Measurements from ENCODE around the gene HOXB3. TPM values are rescaled to one million over a fixed set of nuclear protein-coding genes. Genes with fewer than 3 reads are reported as not detected.
A peak's percentile ranks its signal among the peaks of the same experiment; 100 is the strongest.

Gene HOXB3
- polyA plus RNA-seq, 1 donor = 30.8 TPM

GRCh38 chr17:48617471-48618255, 27.6 kb upstream of the HOXB3 start:
- H3K36me3 ChIP-seq (ENCODE audit: control insufficient read depth, insufficient read depth, low read length) = no peaks in the 10 kb centered on the region
- H3K4me1 ChIP-seq (ENCODE audit: control insufficient read depth, insufficient read depth, low read length) = peaks cover 40% of the 10 kb centered on the region
- H3K27me3 ChIP-seq (ENCODE audit: control insufficient read depth, insufficient read depth, low read length) = peaks cover 98% of the 10 kb centered on the region
- no peak for DNase-seq
- H3K9me3 ChIP-seq (ENCODE audit: control insufficient read depth, low read depth, low read length) = peaks cover 26% of the 10 kb centered on the region
- no CpG with 5 or more reads among the region's 43 CpGs for WGBS (ENCODE audit: insufficient coverage, low lambda C conversion rate)
- no peak overlapping the region for H3K4me3 ChIP-seq (ENCODE audit: low read length)
- H3K27ac ChIP-seq (ENCODE audit: low read length) = no peak overlapping the region

- Histone ChIP-seq H3K36me3 (ENCODE audit: control insufficient read depth, insufficient read depth, low read length) (no peaks in the 10 kb centered on the region), H3K4me3 (ENCODE audit: low read length) (no peak overlapping the region), H3K27ac (ENCODE audit: low read length) (no peak overlapping the region), H3K27me3 (ENCODE audit: control insufficient read depth, insufficient read depth, low read length) (peaks cover 98% of the 10 kb centered on the region), H3K4me1 (ENCODE audit: control insufficient read depth, insufficient read depth, low read length) (peaks cover 41% of the 10 kb centered on the region), H3K9me3 (ENCODE audit: control insufficient read depth, low read depth, low read length) (peaks cover 32% of the 10 kb centered on the region)
- 10% methylated on average over 2 of the region's 15 CpGs for WGBS (ENCODE audit: insufficient coverage, low lambda C conversion rate)
- DNase-seq = no peak
These were observed 26.9 kb upstream of the HOXB3 start for GRCh38 chr17:48616717-48617470.

GRCh38 chr17:48615963-48616716, 26.1 kb upstream of the HOXB3 start:
- Histone ChIP-seq H3K36me3 (ENCODE audit: control insufficient read depth, insufficient read depth, low read length) (no peaks in the 10 kb centered on the region), H3K4me3 (ENCODE audit: low read length) (no peak overlapping the region), H3K27me3 (ENCODE audit: control insufficient read depth, insufficient read depth, low read length) (peaks cover 98% of the 10 kb centered on the region), H3K27ac (ENCODE audit: low read length) (no peak overlapping the region), H3K9me3 (ENCODE audit: control insufficient read depth, low read depth, low read length) (peaks cover 32% of the 10 kb centered on the region), H3K4me1 (ENCODE audit: control insufficient read depth, insufficient read depth, low read length) (peaks cover 41% of the 10 kb centered on the region)
- WGBS (ENCODE audit: insufficient coverage, low lambda C conversion rate) = no CpG with 5 or more reads among the region's 17 CpGs
- DNase-seq = no peak

- peaks cover 40% of the 10 kb centered on the region for H3K4me1 ChIP-seq (ENCODE audit: control insufficient read depth, insufficient read depth, low read length)
- H3K36me3 ChIP-seq (ENCODE audit: control insufficient read depth, insufficient read depth, low read length) = no peaks in the 10 kb centered on the region
- no peak for DNase-seq
- H3K4me3 ChIP-seq (ENCODE audit: low read length) = peak within 1 kb of the TSS; percentile 38
- H3K27me3 ChIP-seq (ENCODE audit: control insufficient read depth, insufficient read depth, low read length) = peaks cover 98% of the 10 kb centered on the region
- H3K27ac ChIP-seq (ENCODE audit: low read length) = peak within 1 kb of the TSS; percentile 3
- H3K9me3 ChIP-seq (ENCODE audit: control insufficient read depth, low read depth, low read length) = peaks cover 39% of the 10 kb centered on the region
- 10% methylated on average over 5 of the region's 41 CpGs for WGBS (ENCODE audit: insufficient coverage, low lambda C conversion rate)
These were observed 25.3 kb upstream of the HOXB3 start, which contains the start of gene HOXB8 for GRCh38 chr17:48615047-48615962. HOXB8 (minus strand) TSS chr17:48615292; CDS start chr17:48614704, 588 bp downstream.

GRCh38 chr17:48613862-48614694, 24.0 kb upstream of the HOXB3 start:
- Histone ChIP-seq H3K4me1 (ENCODE audit: control insufficient read depth, insufficient read depth, low read length) (peaks cover 41% of the 10 kb centered on the region), H3K36me3 (ENCODE audit: control insufficient read depth, insufficient read depth, low read length) (no peaks in the 10 kb centered on the region), H3K27ac (ENCODE audit: low read length) (peak overlapping the region; percentile 3), H3K4me3 (ENCODE audit: low read length) (peak overlapping the region; percentile 38), H3K9me3 (ENCODE audit: control insufficient read depth, low read depth, low read length) (peaks cover 39% of the 10 kb centered on the region), H3K27me3 (ENCODE audit: control insufficient read depth, insufficient read depth, low read length) (peaks cover 98% of the 10 kb centered on the region)
- no peak for DNase-seq
- WGBS (ENCODE audit: insufficient coverage, low lambda C conversion rate) = 3% methylated on average over 2 of the region's 55 CpGs

GRCh38 chr17:48612854-48613691, 23.0 kb upstream of the HOXB3 start:
- peak overlapping the region; percentile 38 for H3K4me3 ChIP-seq (ENCODE audit: low read length)
- H3K4me1 ChIP-seq (ENCODE audit: control insufficient read depth, insufficient read depth, low read length) = peaks cover 33% of the 10 kb centered on the region
- H3K27me3 ChIP-seq (ENCODE audit: control insufficient read depth, insufficient read depth, low read length) = peaks cover 98% of the 10 kb centered on the region
- DNase-seq = no peak
- H3K27ac ChIP-seq (ENCODE audit: low read length) = peak overlapping the region; percentile 53
- H3K36me3 ChIP-seq (ENCODE audit: control insufficient read depth, insufficient read depth, low read length) = no peaks in the 10 kb centered on the region
- 0% methylated on average over 1 of the region's 67 CpGs for WGBS (ENCODE audit: insufficient coverage, low lambda C conversion rate)
- H3K9me3 ChIP-seq (ENCODE audit: control insufficient read depth, low read depth, low read length) = peaks cover 38% of the 10 kb centered on the region

GRCh38 chr17:48612456-48612853, 22.4 kb upstream of the HOXB3 start:
- peaks cover 32% of the 10 kb centered on the region for H3K9me3 ChIP-seq (ENCODE audit: control insufficient read depth, low read depth, low read length)
- no peaks in the 10 kb centered on the region for H3K36me3 ChIP-seq (ENCODE audit: control insufficient read depth, insufficient read depth, low read length)
- H3K4me1 ChIP-seq (ENCODE audit: control insufficient read depth, insufficient read depth, low read length) = peaks cover 27% of the 10 kb centered on the region
- 0% methylated on average over 10 of the region's 15 CpGs for WGBS (ENCODE audit: insufficient coverage, low lambda C conversion rate)
- peak overlapping the region; percentile 5 for H3K4me3 ChIP-seq (ENCODE audit: low read length)
- H3K27me3 ChIP-seq (ENCODE audit: control insufficient read depth, insufficient read depth, low read length) = peaks cover 97% of the 10 kb centered on the region
- peak overlapping the region; percentile 32 for H3K27ac ChIP-seq (ENCODE audit: low read length)
- DNase-seq = no peak

GRCh38 chr17:48611681-48612455, 21.8 kb upstream of the HOXB3 start:
- peak overlapping the region; percentile 61 for H3K4me3 ChIP-seq (ENCODE audit: low read length)
- H3K27ac ChIP-seq (ENCODE audit: low read length) = peak overlapping the region; percentile 86
- no peaks in the 10 kb centered on the region for H3K36me3 ChIP-seq (ENCODE audit: control insufficient read depth, insufficient read depth, low read length)
- peaks cover 97% of the 10 kb centered on the region for H3K27me3 ChIP-seq (ENCODE audit: control insufficient read depth, insufficient read depth, low read length)
- H3K4me1 ChIP-seq (ENCODE audit: control insufficient read depth, insufficient read depth, low read length) = peaks cover 26% of the 10 kb centered on the region
- no peak for DNase-seq
- H3K9me3 ChIP-seq (ENCODE audit: control insufficient read depth, low read depth, low read length) = peaks cover 32% of the 10 kb centered on the region
- no CpG with 5 or more reads among the region's 36 CpGs for WGBS (ENCODE audit: insufficient coverage, low lambda C conversion rate)

Measured in large intestine (tissue), 3 donors.